Measurements from ENCODE around the gene TP53I13.
"Not testable (repeated sequence)": the region's sequence is repeated elsewhere in the genome, so short reads cannot be mapped to it uniquely, and the experiment has no call there.

Gene TP53I13

GRCh38 chr17:29568331-29569244 is at the start of gene TP53I13:
Gene TP53I13 (plus strand): TSS chr17:29568701. CDS start chr17:29568759, 58 bp downstream.
- DNase-seq (ENCODE audit: low read depth in 2 of 2, low spot score in 1 of 2): peak in 1 of 2 donors; percentile 83

GRCh38 chr17:29524692-29525091 is 43.8 kb upstream of the TP53I13 start:
- no peak for DNase-seq (ENCODE audit: low read depth in 2 of 2, low spot score in 1 of 2)

- DNase-seq (ENCODE audit: low read depth in 2 of 2, low spot score in 1 of 2): no peak
Observed at GRCh38 chr17:29526322-29526721, 42.2 kb upstream of the TP53I13 start.

GRCh38 chr17:29533976-29534375 is 34.5 kb upstream of the TP53I13 start:
- DNase-seq (ENCODE audit: low read depth in 2 of 2, low spot score in 1 of 2): no peak

- DNase-seq (ENCODE audit: low read depth in 2 of 2, low spot score in 1 of 2): no peak
Observed at GRCh38 chr17:29544066-29544465, 24.4 kb upstream of the TP53I13 start.

GRCh38 chr17:29546085-29546484 is 22.4 kb upstream of the TP53I13 start:
- no peak for DNase-seq (ENCODE audit: low read depth in 2 of 2, low spot score in 1 of 2)

- no peak for DNase-seq (ENCODE audit: low read depth in 2 of 2, low spot score in 1 of 2)
Observed at GRCh38 chr17:29546830-29547229, 21.7 kb upstream of the TP53I13 start.

GRCh38 chr17:29549177-29549923 is 19.2 kb upstream of the TP53I13 start:
- no peak for DNase-seq (ENCODE audit: low read depth in 2 of 2, low spot score in 1 of 2)

- DNase-seq (ENCODE audit: low read depth in 2 of 2, low spot score in 1 of 2): no peak
Observed at GRCh38 chr17:29555840-29556239, 12.7 kb upstream of the TP53I13 start.

GRCh38 chr17:29557085-29557738 is 11.3 kb upstream of the TP53I13 start:
- DNase-seq (ENCODE audit: low read depth in 2 of 2, low spot score in 1 of 2): no peak

GRCh38 chr17:29557739-29558116 is 10.8 kb upstream of the TP53I13 start:
- DNase-seq (ENCODE audit: low read depth in 2 of 2, low spot score in 1 of 2): no peak

- not testable (repeated sequence) for DNase-seq (ENCODE audit: low read depth in 2 of 2, low spot score in 1 of 2)
Observed at GRCh38 chr17:29558139-29558538, 10.4 kb upstream of the TP53I13 start.

GRCh38 chr17:29559640-29560039 is 8.9 kb upstream of the TP53I13 start:
- no peak for DNase-seq (ENCODE audit: low read depth in 2 of 2, low spot score in 1 of 2)

- DNase-seq (ENCODE audit: low read depth in 2 of 2, low spot score in 1 of 2): no peak
Observed at GRCh38 chr17:29560316-29560715, 8.2 kb upstream of the TP53I13 start.

- no peak for DNase-seq (ENCODE audit: low read depth in 2 of 2, low spot score in 1 of 2)
Observed at GRCh38 chr17:29561554-29562517, 6.7 kb upstream of the TP53I13 start.

- no peak for DNase-seq (ENCODE audit: low read depth in 2 of 2, low spot score in 1 of 2)
Observed at GRCh38 chr17:29562615-29563014, 5.9 kb upstream of the TP53I13 start.

GRCh38 chr17:29563816-29564215 is 4.7 kb upstream of the TP53I13 start:
- no peak for DNase-seq (ENCODE audit: low read depth in 2 of 2, low spot score in 1 of 2)

- DNase-seq (ENCODE audit: low read depth in 2 of 2, low spot score in 1 of 2): no peak
Observed at GRCh38 chr17:29565643-29566472, 2.6 kb upstream of the TP53I13 start.

- DNase-seq (ENCODE audit: low read depth in 2 of 2, low spot score in 1 of 2): no peak
Observed at GRCh38 chr17:29566473-29567303, 1.8 kb upstream of the TP53I13 start, which contains the start of gene ABHD15. Gene ABHD15 (minus strand): TSS chr17:29567037. CDS start chr17:29566966, 71 bp downstream.

Measured in stimulated activated CD8-positive, alpha-beta memory T cell treated with anti-CD3 and anti-CD28 coated beads, Interleukin-4, amount 100 ng/mL, for 1 hour (primary cell).